NCI-H2171 treated with DMSO at 0.1 percent for 48 hours (cell line): ENCODE results near the gene NKD2.
"Not testable (repeated sequence)": the region's sequence is repeated elsewhere in the genome, so short reads cannot be mapped to it uniquely, and the experiment has no call there.

Experiments
- DNase-seq: peaks from one replicate; lab custom pipeline; 2025; lab: John Stamatoyannopoulos, UW

NKD2 gene

DNA sequence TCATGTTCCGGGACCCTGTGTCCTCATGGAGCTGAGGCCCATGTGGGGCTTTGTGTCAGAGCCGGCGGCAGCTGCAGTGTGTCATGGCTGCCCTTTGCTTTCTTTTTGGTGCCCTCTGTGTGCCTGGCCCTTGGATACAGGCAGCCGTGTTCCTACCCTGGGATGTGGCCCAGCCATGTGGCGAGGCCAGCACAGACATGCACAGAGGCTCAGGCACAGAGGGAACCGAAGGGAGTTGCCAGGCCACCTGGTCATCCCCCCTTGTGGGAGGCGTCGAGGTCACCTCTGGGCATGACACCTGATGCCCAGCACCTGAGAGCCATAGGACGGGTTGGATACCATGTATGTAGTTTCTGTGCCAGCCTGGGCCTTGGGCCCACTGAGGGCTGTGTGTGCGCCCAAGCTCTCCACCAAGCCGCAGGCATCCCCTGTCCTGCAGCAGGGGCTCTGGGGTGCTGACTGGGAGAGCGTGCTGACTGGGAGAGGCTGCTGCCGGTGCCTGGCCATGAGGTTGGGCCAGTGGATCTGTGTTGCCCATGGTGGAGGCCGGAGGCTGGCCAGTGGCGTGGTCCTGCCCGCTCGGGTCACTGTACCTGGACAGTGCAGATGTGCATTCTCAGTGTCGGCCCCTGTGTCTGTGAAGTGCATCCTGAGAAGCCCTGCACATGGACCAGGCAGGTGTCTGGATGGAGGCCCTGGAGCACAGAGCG, 4.8 kb downstream of the NKD2 start:
- no peak for DNase-seq

DNA sequence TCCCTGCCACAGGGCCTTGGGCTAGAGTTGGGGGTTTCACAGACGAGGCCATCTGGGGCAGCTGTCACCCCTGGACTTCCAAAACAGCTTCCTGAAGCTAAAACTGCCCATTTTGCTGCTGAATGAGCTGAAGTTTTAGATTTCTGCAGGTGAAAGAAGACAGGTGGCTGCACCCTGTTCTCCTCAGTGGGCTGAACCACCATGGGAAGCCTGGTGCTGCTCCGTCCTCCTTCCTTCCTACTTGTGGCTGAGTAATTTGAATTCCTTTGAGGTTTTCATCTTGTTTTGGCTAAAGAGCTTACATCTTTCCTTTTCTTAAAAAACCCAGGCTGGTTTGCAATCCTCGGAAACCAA, 5.3 kb downstream of the NKD2 start:
- DNase-seq, result no peak

DNA sequence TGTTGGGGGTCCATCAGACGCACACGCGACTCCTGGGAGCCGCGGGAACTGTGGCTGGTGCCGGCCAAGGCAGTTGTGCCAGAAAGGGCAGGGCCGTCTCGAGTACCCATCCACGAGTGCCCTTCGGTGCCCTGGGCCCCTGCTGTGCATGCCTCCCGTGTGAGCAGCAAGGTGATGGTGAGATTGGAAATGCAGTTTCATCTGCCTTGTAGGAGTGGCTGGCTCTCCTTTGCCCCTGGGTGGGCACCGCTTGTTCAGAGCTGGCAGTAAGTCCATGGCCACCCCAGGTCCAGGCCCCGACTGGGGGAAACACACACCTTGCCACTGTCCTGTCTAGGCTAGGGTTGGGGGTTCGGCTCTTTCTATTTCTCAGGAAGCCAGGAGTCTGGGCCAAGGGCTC, 5.7 kb downstream of the NKD2 start:
- no peak for DNase-seq

DNA sequence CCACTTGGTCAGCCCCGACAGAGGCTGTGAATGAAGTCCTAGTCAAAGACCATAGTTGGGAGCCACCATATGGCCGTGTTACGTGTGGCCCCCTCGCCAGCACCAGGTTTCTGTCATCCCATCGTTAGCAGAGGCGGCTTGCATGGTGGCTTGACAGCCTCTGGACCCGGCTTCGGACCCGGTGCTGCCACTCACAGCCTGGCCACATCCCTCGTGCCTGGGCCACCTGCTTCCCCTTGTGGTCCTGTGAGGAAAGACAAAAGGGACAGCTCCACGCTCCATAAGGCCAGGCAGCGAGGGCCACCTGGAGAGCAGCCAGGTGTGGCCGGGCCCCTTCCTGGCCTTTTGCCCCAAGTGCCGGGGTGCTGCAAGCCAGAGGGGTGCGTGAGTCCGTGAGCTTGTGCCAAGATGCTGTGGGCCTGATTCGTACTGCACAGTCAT, 6.2 kb downstream of the NKD2 start:
- no peak for DNase-seq

DNA sequence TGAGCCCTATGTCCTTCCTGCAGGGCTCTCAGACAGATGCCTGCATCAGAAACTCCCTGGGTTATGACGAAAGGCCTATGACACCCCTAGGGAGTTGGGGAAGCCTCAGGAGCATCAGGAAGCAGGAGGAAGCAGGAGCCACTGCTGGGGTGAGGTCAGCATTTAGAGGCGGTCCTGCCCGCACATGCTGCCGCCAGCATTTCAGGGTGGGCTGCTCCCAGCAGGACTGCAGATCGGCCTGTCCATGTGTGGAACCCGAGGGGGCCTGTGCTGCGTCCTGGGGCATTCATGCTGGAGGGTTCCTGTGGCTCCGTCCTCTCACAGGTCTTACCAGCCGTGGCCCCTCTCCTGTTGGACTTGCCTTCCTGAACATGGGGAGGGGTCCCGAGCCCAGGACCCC, 6.9 kb downstream of the NKD2 start:
- DNase-seq, result no peak

DNA sequence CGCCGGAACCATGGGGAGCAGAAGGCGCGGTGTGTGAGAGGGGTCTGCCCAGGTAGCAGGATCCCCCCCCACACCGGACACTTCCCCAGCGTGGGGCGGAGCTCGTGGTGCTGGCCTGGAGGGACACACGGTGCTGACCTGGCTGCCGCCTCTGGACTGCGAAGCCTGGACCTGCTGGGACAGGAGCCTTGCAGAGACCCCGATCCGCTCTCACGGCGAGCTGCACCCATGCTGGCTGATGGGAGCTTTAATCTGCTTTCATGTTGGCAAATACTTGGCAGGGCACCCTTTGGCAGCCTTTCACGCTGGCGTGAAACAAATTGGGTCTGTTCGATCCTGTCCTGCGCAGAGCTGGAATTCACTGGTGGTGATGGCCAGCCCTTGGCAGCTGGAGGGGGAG, 7.4 kb downstream of the NKD2 start:
- DNase-seq, result no peak

GRCh38 chr5:1016476-1016875, 7.9 kb downstream of the NKD2 start:
- no peak for DNase-seq

GRCh38 chr5:1017056-1017455, 8.5 kb downstream of the NKD2 start:
- no peak for DNase-seq

DNA sequence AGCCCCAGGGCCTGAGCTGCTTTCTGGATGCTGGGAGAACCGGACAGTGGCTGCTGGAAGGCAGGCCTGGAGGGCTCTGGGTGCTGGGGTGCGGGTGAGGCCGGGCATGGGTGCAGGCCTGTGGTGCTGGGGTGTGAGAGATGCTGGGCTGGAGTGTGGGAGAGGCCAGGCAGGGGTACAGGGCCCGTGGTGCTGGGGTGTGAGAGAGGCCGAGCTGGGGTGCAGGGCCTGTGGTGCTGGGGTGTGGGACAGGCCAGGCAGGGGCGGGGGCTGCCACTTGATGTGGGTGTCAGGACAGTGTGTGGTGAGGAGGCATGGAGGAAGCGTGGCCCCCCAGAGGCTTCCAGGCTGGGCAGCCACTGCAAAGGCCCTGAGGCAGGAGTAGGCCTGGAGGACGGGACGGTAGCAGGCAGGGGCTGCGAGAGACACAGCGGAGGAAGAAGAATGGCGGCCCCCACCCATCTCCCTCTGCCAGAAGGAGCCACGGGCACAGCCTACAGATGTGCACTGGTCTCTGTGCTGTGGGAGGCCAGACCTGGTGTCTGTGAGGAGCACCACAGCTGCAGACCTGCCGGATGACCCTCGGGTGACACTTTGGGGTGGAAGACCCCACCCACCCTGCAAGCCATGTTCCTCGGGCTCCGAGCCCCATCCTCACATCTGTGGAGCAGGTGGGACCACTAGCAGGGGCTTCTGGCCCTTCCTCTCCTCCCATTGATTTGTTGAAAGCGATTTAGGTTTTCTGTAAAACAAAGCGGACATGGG, 9.3 kb downstream of the NKD2 start:
- no peak for DNase-seq

DNA sequence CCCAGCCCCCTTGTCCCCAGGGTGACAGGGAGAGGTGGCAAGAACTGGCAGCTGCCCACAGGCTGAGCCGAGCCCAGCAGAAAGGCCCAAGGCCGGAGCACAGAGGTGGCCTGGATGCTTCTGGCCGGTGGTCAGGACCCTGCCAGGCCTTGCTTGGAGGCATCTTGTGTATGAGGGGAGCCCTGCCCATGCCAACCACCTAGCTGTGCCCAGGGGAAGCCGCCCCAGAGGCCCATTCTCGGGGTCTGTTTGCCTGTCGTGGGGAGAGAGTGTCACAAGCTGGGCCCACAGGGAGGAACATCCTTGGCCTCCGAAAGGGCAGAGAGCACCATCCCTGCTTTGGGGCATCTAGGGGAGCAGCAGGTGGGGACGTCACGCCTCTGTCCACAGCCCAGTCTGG, 10.0 kb downstream of the NKD2 start:
- DNase-seq, result no peak

GRCh38 chr5:1019001-1019905, 10.7 kb downstream of the NKD2 start:
- no peak for DNase-seq

- no peak for DNase-seq
Observed at GRCh38 chr5:1020452-1020961, 11.9 kb downstream of the NKD2 start.

DNA sequence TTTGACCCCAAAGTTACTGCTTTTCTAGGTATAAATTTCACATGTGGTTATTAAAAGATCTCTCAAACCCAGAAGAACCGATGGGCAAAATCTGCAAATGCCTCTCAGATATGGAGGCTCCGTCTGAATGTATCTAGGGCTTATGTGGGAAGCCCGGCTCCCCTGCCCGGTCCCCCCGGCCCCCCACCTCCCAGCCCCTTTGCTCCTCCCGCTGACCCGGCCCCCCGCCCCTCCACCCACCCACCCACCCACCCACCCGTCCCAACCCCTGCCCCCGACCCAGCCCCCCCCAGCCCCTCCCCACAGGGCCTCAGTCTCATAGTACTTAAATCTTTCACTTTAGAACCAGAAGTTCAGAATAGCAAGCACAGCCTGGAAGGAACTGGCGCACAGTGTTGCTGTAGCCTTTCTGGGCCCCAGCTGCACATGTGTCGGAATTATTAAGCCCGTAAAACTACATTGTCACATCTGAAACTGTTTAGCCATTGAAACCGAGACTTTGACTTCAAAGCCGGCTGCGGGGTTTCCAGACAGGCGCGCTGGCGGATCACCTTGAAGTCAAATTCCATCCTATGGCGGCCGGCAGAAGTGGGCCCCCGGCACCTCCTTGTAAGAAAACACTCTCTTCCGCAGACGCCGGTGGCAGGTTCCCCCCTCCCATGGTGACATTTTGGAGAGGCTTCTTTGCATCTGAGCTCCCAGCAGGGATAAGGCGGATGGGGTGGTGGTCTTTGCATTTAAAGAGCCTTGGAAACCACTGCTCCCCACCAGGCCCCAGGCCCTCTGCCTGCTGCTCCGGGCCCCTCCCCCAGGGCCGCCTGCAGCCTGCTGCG, 12.8 kb downstream of the NKD2 start:
- DNase-seq, result no peak

GRCh38 chr5:1021969-1022336, 13.4 kb downstream of the NKD2 start:
- not testable (repeated sequence) for DNase-seq

GRCh38 chr5:1026700-1027621, 18.4 kb downstream of the NKD2 start:
- no peak for DNase-seq

DNA sequence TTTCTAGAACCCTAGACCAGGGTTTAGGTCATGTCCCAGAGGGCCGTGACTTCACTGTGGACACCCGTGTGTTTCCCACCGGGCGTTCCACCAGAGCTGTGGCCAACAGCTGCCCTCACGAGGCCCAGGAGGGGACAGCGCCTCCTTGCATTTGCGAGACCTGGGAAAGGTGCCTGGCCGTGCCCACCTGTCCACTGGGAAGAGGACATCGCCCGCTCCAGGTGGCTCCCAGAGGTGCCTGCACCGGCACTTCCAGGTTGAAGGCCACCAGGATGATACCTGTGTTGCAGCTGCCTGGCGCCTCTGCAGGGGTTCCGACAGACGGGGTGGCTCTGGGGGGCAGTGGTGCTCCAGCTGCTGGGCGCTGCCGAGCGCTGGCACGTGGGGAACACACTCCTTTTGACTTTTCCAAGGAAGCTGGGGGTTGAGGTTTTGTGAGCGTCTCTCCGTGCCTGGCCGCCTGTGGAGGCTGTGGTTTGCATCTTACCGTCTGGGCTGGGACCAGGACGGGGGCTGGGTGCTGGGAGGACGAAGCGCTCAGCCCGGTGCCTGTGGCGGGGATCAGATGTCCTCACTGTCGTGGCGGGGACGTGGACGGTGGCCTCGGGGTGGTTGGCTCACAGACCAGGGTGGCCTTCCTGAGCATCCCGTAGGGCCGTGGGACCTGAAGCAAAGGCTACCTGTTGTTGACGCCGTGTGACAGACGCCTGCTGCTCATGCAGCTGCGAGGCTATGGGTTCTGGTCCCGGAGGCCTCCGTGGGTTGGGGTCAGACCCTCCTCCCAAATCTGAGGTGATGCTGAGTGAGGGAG, 19.2 kb downstream of the NKD2 start:
- DNase-seq, result no peak

DNA sequence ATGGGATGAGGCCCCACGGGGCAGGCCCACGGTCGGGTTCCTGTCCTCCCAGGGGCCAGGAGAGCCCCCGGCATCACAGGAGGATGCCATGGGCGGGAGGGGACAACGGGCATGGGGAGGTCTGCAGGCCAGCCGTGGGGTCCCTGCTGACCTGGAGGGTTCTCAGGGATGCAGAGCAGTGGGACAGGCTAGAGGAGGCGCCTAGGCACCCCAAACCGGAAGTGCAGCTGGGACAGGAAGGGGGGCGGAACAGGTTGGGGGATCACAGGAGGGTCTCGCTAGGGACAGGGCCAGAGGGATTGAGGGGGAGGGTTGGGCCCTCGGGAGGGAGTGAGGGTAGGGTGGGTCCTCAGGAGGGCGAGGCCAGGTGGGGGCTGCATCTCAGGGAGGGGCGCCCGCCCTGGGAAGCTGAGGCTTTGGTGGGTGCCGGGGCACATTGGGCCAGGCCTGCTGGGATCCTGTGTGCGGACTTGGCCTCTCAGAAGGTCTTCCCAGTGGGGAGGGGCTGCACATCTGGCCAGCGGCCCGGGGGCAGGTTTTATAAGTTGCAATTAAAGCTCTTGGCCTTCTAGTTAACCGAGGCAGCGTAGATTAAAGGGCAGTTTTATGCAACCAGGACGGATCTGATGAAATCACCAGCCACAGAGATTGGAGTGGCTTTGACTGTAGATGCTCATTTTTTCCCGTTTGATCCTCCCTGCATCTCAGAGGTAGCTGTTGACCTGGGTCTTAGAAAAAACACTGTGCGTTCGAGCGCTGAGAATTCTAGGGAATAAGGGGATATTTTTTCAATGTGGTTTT, 20.1 kb downstream of the NKD2 start:
- no peak for DNase-seq

- DNase-seq, result no peak
Observed at GRCh38 chr5:1029282-1029944, 20.8 kb downstream of the NKD2 start.
